NT2/D1 (cell line): ENCODE results near the gene ZGRF1.

ENCODE experiments used
- DNase-seq: peaks from one replicate; pipeline ENCODE4 v3.0.0-alpha.2; 2011; ENCODE audit warnings: low read depth, low spot score
- H3K27me3 ChIP-seq: 2 replicates; pipeline ENCODE4 v1.6.0; 2011; ENCODE audit warnings: mild to moderate bottlenecking; ENCODE audit not compliant: insufficient read length, insufficient read depth
- H3K36me3 ChIP-seq: 2 replicates; pipeline ENCODE4 v1.6.1; 2011; ENCODE audit warnings: mild to moderate bottlenecking, low read length, mixed read lengths; ENCODE audit not compliant: insufficient read depth, insufficient read length
- H3K4me1 ChIP-seq: 2 replicates; pipeline ENCODE4 v1.5.1; 2011; ENCODE audit not compliant: insufficient read depth, insufficient read length
- H3K4me3 ChIP-seq: 2 replicates; pipeline ENCODE4 v1.5.1; 2011; ENCODE audit warnings: low read depth; ENCODE audit not compliant: insufficient read length
- H3K9ac ChIP-seq: 2 replicates; pipeline ENCODE4 v1.6.0; 2011; ENCODE audit warnings: low read depth; ENCODE audit not compliant: insufficient read length
- H3K9me3 ChIP-seq: 2 replicates; pipeline ENCODE4 v1.5.1; 2011; ENCODE audit warnings: mild to moderate bottlenecking, low read length; ENCODE audit not compliant: insufficient read depth
- SUZ12 ChIP-seq: IDR thresholded peaks from 2 replicates; pipeline ENCODE4 v1.6.1; 2011; ENCODE audit not compliant: insufficient read length, insufficient read depth; ENCODE audit errors: extremely low read depth
- YY1 ChIP-seq: IDR thresholded peaks from 2 replicates; pipeline ENCODE4 v1.6.1; 2011; ENCODE audit not compliant: insufficient read length, insufficient read depth
- ZNF274 ChIP-seq: IDR thresholded peaks from 2 replicates; pipeline ENCODE4 v1.6.1; 2011; ENCODE audit warnings: mild to moderate bottlenecking, low read depth, low read length

ZGRF1 gene

DNA sequence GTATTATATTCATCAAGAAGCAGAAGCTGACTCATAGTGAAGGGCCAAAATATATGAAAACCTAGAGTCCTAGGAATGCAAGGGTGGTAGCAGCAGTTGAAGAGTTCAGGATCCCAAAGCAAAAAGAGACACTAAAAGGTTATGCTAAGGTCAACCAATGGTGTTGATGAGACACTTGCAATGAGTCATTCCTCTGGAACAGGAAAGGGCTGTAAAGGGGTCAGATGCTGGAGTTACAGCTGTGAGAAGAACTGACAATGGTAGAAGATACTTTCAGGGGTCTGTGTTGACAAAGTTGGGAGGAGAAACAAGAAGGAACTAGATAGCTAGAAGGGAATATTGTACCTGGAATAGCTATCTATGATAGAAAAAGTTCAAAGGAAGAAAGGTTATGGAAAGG is 47.5 kb downstream of the ZGRF1 start:
- no peaks in the 10 kb centered on the region for H3K9me3 ChIP-seq
- no peaks in the 10 kb centered on the region for H3K27me3 ChIP-seq
- no peak for TF ChIP-seq ZNF274
- TF ChIP-seq YY1: no peak
- no peak for TF ChIP-seq SUZ12
- H3K4me3 ChIP-seq: no peak overlapping the region
- DNase-seq: no peak
- H3K9ac ChIP-seq: no peak overlapping the region
- H3K36me3 ChIP-seq: peaks cover 14% of the 10 kb centered on the region
- no peaks in the 10 kb centered on the region for H3K4me1 ChIP-seq

DNA sequence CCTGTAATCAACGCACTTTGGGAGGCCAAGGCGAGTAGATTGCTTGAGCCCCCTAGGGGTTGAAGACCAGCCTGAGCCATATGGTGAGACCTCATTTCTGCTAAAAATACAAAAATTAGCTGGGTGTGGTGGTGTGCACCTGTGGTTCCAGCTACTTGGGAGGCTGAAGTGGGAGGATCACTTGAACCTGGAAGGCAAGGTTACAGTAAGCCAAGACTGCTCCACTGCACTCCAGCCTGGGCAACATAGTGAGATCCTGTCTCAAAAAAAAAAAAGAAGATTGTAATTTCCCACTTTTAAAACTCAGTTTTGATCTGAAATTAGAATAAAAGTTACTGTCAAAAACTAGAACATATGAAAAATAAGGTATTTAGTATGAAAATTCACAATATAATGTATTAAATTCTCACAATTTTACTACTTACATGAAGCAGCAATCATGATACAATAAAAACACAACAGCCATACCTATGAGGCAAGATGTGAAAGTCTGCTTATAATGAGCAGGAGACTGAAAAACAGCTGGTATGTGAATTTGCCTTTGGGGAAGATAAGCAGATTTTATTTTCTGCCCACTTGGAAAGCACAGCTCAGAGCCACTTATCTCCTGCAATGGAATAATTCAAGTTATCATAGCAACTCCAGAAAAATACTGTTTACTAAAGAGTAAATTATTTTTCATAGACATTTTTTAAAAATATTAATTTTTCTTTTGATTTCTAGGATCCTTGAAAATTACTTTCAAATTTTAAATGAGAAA is 50.6 kb downstream of the ZGRF1 start:
- DNase-seq: no peak
- Histone ChIP-seq H3K9ac (no peak overlapping the region), H3K4me1 (no peaks in the 10 kb centered on the region), H3K36me3 (peaks cover 37% of the 10 kb centered on the region), H3K27me3 (no peaks in the 10 kb centered on the region), H3K4me3 (no peak overlapping the region), H3K9me3 (no peaks in the 10 kb centered on the region)
- TF ChIP-seq ZNF274 (no peak), YY1 (no peak), SUZ12 (no peak)

DNA sequence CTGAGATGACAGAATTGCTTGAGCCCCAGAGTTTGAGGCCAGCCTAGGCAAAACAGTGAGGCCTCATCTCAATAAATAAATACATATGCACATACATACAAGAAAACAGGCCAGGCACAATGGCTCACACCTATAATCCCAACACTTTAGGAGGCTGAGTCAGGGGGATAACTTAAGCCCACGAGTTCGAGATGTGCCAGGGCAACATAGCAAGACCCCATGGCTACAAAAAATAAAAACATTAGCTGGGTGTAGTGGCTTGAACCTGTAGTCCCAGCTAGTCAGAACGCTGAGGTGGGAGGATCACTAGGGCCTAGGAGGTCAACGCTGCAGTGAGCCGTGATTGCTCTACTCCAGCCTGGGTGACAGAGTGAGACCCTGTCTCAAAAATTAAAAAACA is 69.2 kb downstream of the ZGRF1 start:
- no peak for TF ChIP-seq YY1
- TF ChIP-seq SUZ12: no peak
- no peak for TF ChIP-seq ZNF274
- Histone ChIP-seq H3K27me3 (no peaks in the 10 kb centered on the region), H3K36me3 (no peaks in the 10 kb centered on the region), H3K4me3 (no peak overlapping the region), H3K9ac (no peak overlapping the region), H3K4me1 (no peaks in the 10 kb centered on the region), H3K9me3 (no peaks in the 10 kb centered on the region)
- no peak for DNase-seq

DNA sequence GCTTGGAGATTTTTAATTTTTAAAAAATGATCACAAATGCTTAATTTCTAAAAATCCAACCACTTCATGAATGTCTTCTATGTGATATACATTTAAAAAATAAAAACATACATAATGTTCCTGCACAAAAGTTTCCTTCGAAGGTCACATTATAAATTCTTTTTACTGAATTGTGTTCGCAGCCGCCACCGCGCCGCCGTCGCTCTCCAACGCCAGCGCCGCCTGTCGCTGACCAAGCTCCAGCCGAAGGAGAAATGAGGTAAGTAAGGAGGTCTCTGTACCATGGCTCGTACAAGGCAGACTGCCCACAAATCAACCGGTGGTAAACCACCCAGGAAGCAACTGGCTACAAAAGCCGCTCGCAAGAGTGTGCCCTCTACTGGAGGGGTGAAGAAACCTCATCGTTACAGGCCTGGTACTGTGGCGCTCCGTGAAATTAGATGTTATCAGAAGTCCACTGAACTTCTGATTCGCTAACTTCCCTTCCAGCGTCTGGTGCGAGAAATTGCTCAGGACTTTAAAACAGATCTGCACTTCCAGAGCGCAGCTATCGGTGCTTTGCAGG is 71.9 kb downstream of the ZGRF1 start:
- TF ChIP-seq SUZ12 (no peak), ZNF274 (no peak), YY1 (no peak)
- no peak overlapping the region for H3K9ac ChIP-seq
- H3K36me3 ChIP-seq: peaks cover under 1% of the 10 kb centered on the region
- DNase-seq: no peak
- no peaks in the 10 kb centered on the region for H3K4me1 ChIP-seq
- no peaks in the 10 kb centered on the region for H3K9me3 ChIP-seq
- no peaks in the 10 kb centered on the region for H3K27me3 ChIP-seq
- no peak overlapping the region for H3K4me3 ChIP-seq

DNA sequence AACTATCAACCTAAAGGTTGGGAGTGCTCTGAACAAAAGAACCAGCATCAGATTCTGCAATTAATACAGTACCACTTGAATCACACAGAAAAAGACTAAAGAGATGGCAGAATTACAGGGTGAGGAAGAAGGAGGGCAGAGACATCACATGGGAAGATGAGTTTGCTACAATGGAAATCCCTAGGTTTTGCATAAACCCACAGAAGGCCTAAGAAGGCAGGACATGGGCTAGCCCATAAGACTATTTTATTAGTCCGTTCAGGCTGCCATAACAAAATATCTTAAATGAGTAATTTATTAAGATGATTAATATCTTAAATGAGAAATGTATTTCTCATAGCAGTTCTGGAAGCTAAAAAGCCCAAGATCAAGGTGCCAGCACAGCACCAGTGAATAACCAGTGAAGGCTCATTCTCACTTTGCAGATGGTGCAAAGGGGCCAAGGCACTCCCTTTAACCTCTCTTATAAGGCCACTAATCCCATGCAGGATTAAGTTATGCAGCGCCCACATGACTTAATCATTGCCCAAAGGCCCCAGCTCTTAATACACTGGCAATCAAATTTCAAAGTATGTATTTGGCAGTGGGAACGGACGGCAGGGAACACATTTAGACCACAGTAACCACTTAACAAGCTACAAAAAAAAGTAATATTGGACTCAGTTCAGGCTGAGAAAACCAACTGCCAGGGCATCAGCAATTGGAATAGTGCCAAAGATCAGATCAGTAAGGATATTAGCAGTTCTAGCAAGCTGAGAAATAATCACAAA is 73.1 kb downstream of the ZGRF1 start:
- no peak for DNase-seq
- Histone ChIP-seq H3K27me3 (no peaks in the 10 kb centered on the region), H3K4me1 (no peaks in the 10 kb centered on the region), H3K9ac (no peak overlapping the region), H3K36me3 (peaks cover 4% of the 10 kb centered on the region), H3K4me3 (no peak overlapping the region), H3K9me3 (no peaks in the 10 kb centered on the region)
- TF ChIP-seq SUZ12 (no peak), YY1 (no peak), ZNF274 (no peak)

DNA sequence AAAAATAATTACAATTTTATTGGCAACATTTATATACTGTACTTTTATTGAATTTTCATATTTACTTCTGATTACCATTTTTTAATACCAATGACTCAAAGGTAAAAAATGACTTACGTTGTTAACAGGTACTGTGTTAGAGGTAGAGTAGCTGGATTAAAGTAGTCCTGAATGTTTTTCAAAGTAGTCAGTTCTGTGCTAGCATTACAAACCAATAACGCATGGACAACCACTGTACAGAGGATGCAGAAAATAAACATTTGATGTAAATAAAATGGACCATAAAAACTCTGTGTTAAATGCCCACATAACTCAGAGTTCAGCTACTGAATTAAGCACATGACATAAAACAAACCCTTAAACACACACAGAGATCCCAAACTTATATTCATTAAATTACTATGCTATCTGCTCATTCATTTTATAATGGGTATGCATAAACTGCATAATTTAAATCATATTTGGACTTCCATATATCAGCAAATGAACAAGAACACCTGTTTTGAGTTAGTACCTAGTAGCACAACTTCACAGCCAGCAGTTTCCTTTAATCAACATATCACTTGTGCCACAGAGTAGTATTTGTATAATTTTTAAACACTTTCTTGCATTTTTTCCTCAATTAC is 74.3 kb downstream of the ZGRF1 start:
- H3K27me3 ChIP-seq: no peaks in the 10 kb centered on the region
- H3K4me1 ChIP-seq: no peaks in the 10 kb centered on the region
- H3K36me3 ChIP-seq: peaks cover 9% of the 10 kb centered on the region
- TF ChIP-seq ZNF274: no peak
- TF ChIP-seq YY1: no peak
- TF ChIP-seq SUZ12: no peak
- no peak for DNase-seq
- H3K9me3 ChIP-seq: no peaks in the 10 kb centered on the region
- H3K9ac ChIP-seq: no peak overlapping the region
- H3K4me3 ChIP-seq: no peak overlapping the region
